Trophoblast cell (in vitro differentiated cells and primary cell): ENCODE measurements around the gene AKIRIN1.
A peak's percentile ranks its signal among the peaks of the same experiment; 100 is the strongest.
"Not testable (repeated sequence)": the region's sequence is repeated elsewhere in the genome, so short reads cannot be mapped to it uniquely, and the experiment has no call there.

Experiments
- DNase-seq, 2 donors: peaks; one replicate each; pipeline ENCODE4 v3.0.0-alpha.2; 2016
- H2AFZ ChIP-seq: 2 replicates; pipeline ENCODE4 v1.6.1; 2013; ENCODE audit warnings: low read length, moderate library complexity, mild to moderate bottlenecking; ENCODE audit not compliant: insufficient read depth, poor library complexity
- H2AK5ac ChIP-seq: 2 replicates; pipeline ENCODE4 v1.6.1; 2013; ENCODE audit warnings: mild to moderate bottlenecking, low read length
- H2BK120ac ChIP-seq: 2 replicates; pipeline ENCODE4 v1.6.1; 2013; ENCODE audit warnings: low read length, mild to moderate bottlenecking, moderate library complexity; ENCODE audit not compliant: insufficient read depth, poor library complexity
- H2BK12ac ChIP-seq: 2 replicates; pipeline ENCODE4 v1.6.1; 2013; ENCODE audit warnings: mild to moderate bottlenecking, low read length, moderate library complexity
- H2BK5ac ChIP-seq: 2 replicates; pipeline ENCODE4 v1.6.1; 2013; ENCODE audit warnings: low read length, low read depth, moderate library complexity, mild to moderate bottlenecking; ENCODE audit not compliant: poor library complexity
- H3K14ac ChIP-seq: 2 replicates; pipeline ENCODE4 v1.6.1; 2013; ENCODE audit warnings: mild to moderate bottlenecking, low read length
- H3K18ac ChIP-seq: 2 replicates; pipeline ENCODE4 v1.6.1; 2013; ENCODE audit warnings: mild to moderate bottlenecking, low read length
- H3K23ac ChIP-seq: 2 replicates; pipeline ENCODE4 v1.6.1; 2013; ENCODE audit warnings: low read length
- H3K27ac ChIP-seq: 2 replicates; pipeline ENCODE4 v1.5.1; 2013; ENCODE audit warnings: low read depth, mild to moderate bottlenecking, inconsistent platforms, low read length, moderate library complexity
- H3K27me3 ChIP-seq: 2 replicates; pipeline ENCODE4 v1.6.1; 2013; ENCODE audit warnings: inconsistent platforms, mild to moderate bottlenecking, low read length, moderate library complexity; ENCODE audit not compliant: insufficient read depth
- H3K36me3 ChIP-seq, 2 experiments: 1 replicate in 1 of 2; 2 replicates in 1 of 2; pipeline ENCODE4 v1.6.1; 2013; ENCODE audit warnings: low read length in 2 of 2, mild to moderate bottlenecking in 2 of 2, moderate library complexity in 1 of 2; ENCODE audit not compliant: insufficient read depth in 2 of 2, control insufficient read depth in 1 of 2
- H3K4ac ChIP-seq: 2 replicates; pipeline ENCODE4 v1.6.1; 2013; ENCODE audit warnings: low read depth, mild to moderate bottlenecking, low read length, moderate library complexity
- H3K4me1 ChIP-seq, 2 experiments: 1 replicate in 1 of 2; 2 replicates in 1 of 2; pipeline ENCODE4 v1.6.1; 2013; ENCODE audit warnings: low read length in 2 of 2, mild to moderate bottlenecking in 2 of 2, moderate library complexity in 1 of 2; ENCODE audit not compliant: insufficient read depth in 2 of 2, control insufficient read depth in 1 of 2
- H3K4me2 ChIP-seq: 2 replicates; pipeline ENCODE4 v1.6.1; 2013; ENCODE audit warnings: inconsistent platforms, mild to moderate bottlenecking, low read length, moderate library complexity
- H3K4me3 ChIP-seq: 2 replicates; pipeline ENCODE4 v1.5.1; 2013; ENCODE audit warnings: mild to moderate bottlenecking, low read depth, low read length, inconsistent platforms
- H3K79me1 ChIP-seq: one replicate; pipeline ENCODE4 v1.6.1; 2013; ENCODE audit warnings: low read length
- H3K79me2 ChIP-seq: 2 replicates; pipeline ENCODE4 v1.6.1; 2013; ENCODE audit warnings: low read length, mild to moderate bottlenecking; ENCODE audit not compliant: control insufficient read depth, insufficient read depth, poor library complexity
- H3K9ac ChIP-seq: 2 replicates; pipeline ENCODE4 v1.6.1; 2013; ENCODE audit warnings: mild to moderate bottlenecking, low read length
- H3K9me3 ChIP-seq: 2 replicates; pipeline ENCODE4 v1.6.1; 2013; ENCODE audit warnings: low read depth, mild to moderate bottlenecking, control low read depth, inconsistent platforms, low read length; ENCODE audit not compliant: insufficient read depth
- H4K12ac ChIP-seq: 2 replicates; pipeline ENCODE4 v1.6.1; 2013; ENCODE audit warnings: low read depth, mild to moderate bottlenecking, low read length, moderate library complexity
- H4K8ac ChIP-seq: 2 replicates; pipeline ENCODE4 v1.6.1; 2013; ENCODE audit warnings: low read depth, mild to moderate bottlenecking, low read length, moderate library complexity
- H4K91ac ChIP-seq: one replicate; pipeline ENCODE4 v1.6.1; 2013; ENCODE audit warnings: low read depth, mild to moderate bottlenecking, low read length, moderate library complexity
- WGBS: extraction: QIAGEN DNeasy Blood & Tissue Kit; methylation state at CpG from one replicate; pipeline ENCODE4 v1.1.7; 2013; ENCODE audit warnings: missing lambda C conversion rate; ENCODE audit not compliant: insufficient read length, insufficient coverage; ENCODE audit errors: extremely low coverage; 5-methylcytosine and 5-hydroxymethylcytosine counted together

AKIRIN1 gene

GRCh38 chr1:38977399-38978244 lies 13.5 kb upstream of the AKIRIN1 start:
- not testable (repeated sequence) for DNase-seq

GRCh38 chr1:38978245-38978542 lies 12.9 kb upstream of the AKIRIN1 start:
- H3K18ac ChIP-seq, H3K14ac ChIP-seq, H3K79me1 ChIP-seq, H3K27me3 ChIP-seq, H3K79me2 ChIP-seq, H3K23ac ChIP-seq, H4K12ac ChIP-seq, H3K9me3 ChIP-seq, H2BK5ac ChIP-seq, H2AK5ac ChIP-seq, H2BK120ac ChIP-seq, H3K4me3 ChIP-seq, H2AFZ ChIP-seq, H3K4me1 ChIP-seq, H2BK12ac ChIP-seq, H4K8ac ChIP-seq, DNase-seq, H3K4ac ChIP-seq, H3K9ac ChIP-seq, H3K4me2 ChIP-seq, H3K36me3 ChIP-seq, H3K27ac ChIP-seq, H4K91ac ChIP-seq: not testable (repeated sequence)
- WGBS = no CpG with 5 or more reads among the region's 6 CpGs

More at GRCh38 chr1:38977399-38978244, 13.5 kb upstream of the AKIRIN1 start:
- no CpG with 5 or more reads among the region's 12 CpGs for WGBS
- H3K4me1 ChIP-seq, H3K27me3 ChIP-seq, H4K91ac ChIP-seq, H2AK5ac ChIP-seq, H3K14ac ChIP-seq, H3K36me3 ChIP-seq, H3K9me3 ChIP-seq, H3K4me3 ChIP-seq, H2BK5ac ChIP-seq, H3K9ac ChIP-seq, H3K4me2 ChIP-seq, H3K27ac ChIP-seq, H3K18ac ChIP-seq, H3K79me1 ChIP-seq, H4K12ac ChIP-seq, H2BK120ac ChIP-seq, H3K23ac ChIP-seq, H4K8ac ChIP-seq, H2AFZ ChIP-seq, H3K79me2 ChIP-seq, H3K4ac ChIP-seq, H2BK12ac ChIP-seq: not testable (repeated sequence)

GRCh38 chr1:38979380-38979779 lies 11.7 kb upstream of the AKIRIN1 start:
- not testable (repeated sequence) for H3K9ac ChIP-seq, DNase-seq, H3K4me3 ChIP-seq, H4K91ac ChIP-seq, H2BK12ac ChIP-seq, H3K27me3 ChIP-seq, H3K18ac ChIP-seq, H3K79me1 ChIP-seq, H3K27ac ChIP-seq, H3K4me2 ChIP-seq, H2AFZ ChIP-seq, H2AK5ac ChIP-seq, H4K12ac ChIP-seq, H3K4ac ChIP-seq, H3K14ac ChIP-seq, H3K79me2 ChIP-seq, H2BK5ac ChIP-seq, H3K4me1 ChIP-seq, H3K36me3 ChIP-seq, H3K23ac ChIP-seq, H3K9me3 ChIP-seq, H4K8ac ChIP-seq, H2BK120ac ChIP-seq
- no CpG with 5 or more reads among the region's 1 CpG for WGBS

- Histone ChIP-seq H2BK120ac (no peak overlapping the region), H3K27ac (no peak overlapping the region), H2AK5ac (no peak overlapping the region), H3K79me2 (peaks cover 15% of the 10 kb centered on the region), H3K9me3 (no peaks in the 10 kb centered on the region), H3K4me1 (peaks cover 0 to 4% of the 10 kb centered on the region in 2 experiments), H4K8ac (no peak overlapping the region), H3K79me1 (peaks cover 11% of the 10 kb centered on the region), H3K27me3 (no peaks in the 10 kb centered on the region), H3K18ac (no peak overlapping the region), H2BK12ac (no peak overlapping the region), H3K4me2 (no peak overlapping the region), H3K23ac (no peak overlapping the region), H4K91ac (no peak overlapping the region), H3K4me3 (no peak overlapping the region), H2BK5ac (no peak overlapping the region), H4K12ac (no peak overlapping the region), H3K9ac (no peak overlapping the region), H3K14ac (no peak overlapping the region), H3K4ac (no peak overlapping the region), H2AFZ (no peak overlapping the region), H3K36me3 (peaks cover 3 to 7% of the 10 kb centered on the region in 2 experiments)
- whole genome bisulfite sequencing = no CpG with 5 or more reads among the region's 2 CpGs
- DNase-seq = peak in 1 of 2 donors; percentile 45
Measured at GRCh38 chr1:38989979-38990378, 1.1 kb upstream of the AKIRIN1 start.
